T-helper 17 cell (primary cell): ENCODE measurements around the gene LEMD2. TPM values are rescaled to one million over a fixed set of nuclear protein-coding genes. Genes with fewer than 3 reads are reported as not detected.

Source experiments
- ATAC-seq: fragments of 150-1000 bp; cut with Tn5 transposase; 2 replicates; pipeline ENCODE4 v1.10.0; 2021; ENCODE audit warnings: mild to moderate bottlenecking, moderate library complexity
- DNase-seq, 3 donors: peaks; one replicate each; pipeline versions ENCODE4 v3.0.0 to v3.0.0-alpha.2; 2020 to 2021
- H3K9me3 ChIP-seq: one replicate; pipeline ENCODE4 v1.7.0; 2013; ENCODE audit warnings: low read length, mild to moderate bottlenecking; ENCODE audit not compliant: control insufficient read depth, poor library complexity, severe bottlenecking
- H3K27ac Mint-ChIP-seq: one replicate; pipeline ENCODE4 v1.8.0; 2022; ENCODE audit warnings: mild to moderate bottlenecking, moderate library complexity, mixed read lengths
- H3K27me3 Mint-ChIP-seq: one replicate; pipeline ENCODE4 v1.8.0; 2022; ENCODE audit warnings: mixed read lengths
- H3K36me3 Mint-ChIP-seq: one replicate; pipeline ENCODE4 v1.8.0; 2022; ENCODE audit warnings: low read depth, mixed read lengths
- H3K4me1 Mint-ChIP-seq: one replicate; pipeline ENCODE4 v1.8.0; 2022; ENCODE audit warnings: mild to moderate bottlenecking, mixed read lengths
- H3K4me3 Mint-ChIP-seq: one replicate; pipeline ENCODE4 v1.8.0; 2022; ENCODE audit warnings: mild to moderate bottlenecking, moderate library complexity, mixed read lengths
- total RNA-seq, 4 donors: library from RNA in 2 of 4; stranded (reverse) in 2 of 4; gene quantifications; one replicate each; pipeline ENCODE4 v1.2.3 and lab custom pipeline; 2022 to 2026

The LEMD2 gene
- total RNA-seq, 2 donors from 2014 or later = 101 to 120 TPM

DNA sequence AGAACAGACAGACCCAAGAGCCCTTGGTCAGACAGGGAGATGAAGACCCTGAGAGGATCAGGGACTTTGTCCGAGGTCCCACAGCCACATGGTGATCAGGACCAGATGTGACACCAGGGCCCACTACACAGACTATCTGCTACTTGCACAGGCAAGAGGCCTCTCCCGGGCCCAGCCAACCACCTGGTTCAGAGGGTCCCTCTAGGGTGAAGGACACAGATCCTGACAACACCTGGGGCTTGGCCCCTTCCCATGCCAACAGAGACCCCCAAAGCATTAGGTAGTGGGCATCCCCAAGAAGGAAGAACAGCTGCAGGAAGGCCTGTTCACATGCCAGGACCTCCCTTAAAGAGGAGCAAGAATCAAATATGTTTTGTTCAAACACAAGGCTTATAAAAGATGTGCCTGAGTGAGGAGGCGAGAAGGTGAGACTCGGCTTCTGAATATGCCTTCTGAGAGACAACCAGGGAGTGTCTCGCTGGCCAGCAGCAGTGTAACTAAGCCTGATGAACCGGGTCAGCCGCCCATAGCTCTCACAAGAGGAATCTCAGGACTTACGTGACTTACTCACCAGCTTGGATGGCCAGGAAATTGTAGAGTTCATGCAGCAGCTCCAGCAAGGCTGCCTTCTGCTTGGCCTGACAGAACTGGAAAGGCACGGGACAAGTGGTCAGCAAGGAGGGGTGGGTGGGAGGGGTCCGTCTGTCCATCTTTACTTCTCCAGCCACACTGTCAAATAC lies 5.0 kb downstream of the LEMD2 start:
- H3K36me3 Mint-ChIP-seq = peaks cover 11% of the 10 kb centered on the region
- no peak for DNase-seq
- H3K9me3 ChIP-seq = no peaks in the 10 kb centered on the region
- ATAC-seq = no peak
- H3K4me3 Mint-ChIP-seq = peak overlapping the region; percentile 57
- H3K27ac Mint-ChIP-seq = no peak overlapping the region
- H3K27me3 Mint-ChIP-seq = no peaks in the 10 kb centered on the region
- H3K4me1 Mint-ChIP-seq = peaks cover 40% of the 10 kb centered on the region

GRCh38 chr6:33782561-33782960 lies 6.4 kb downstream of the LEMD2 start:
- peaks cover 8% of the 10 kb centered on the region for H3K36me3 Mint-ChIP-seq

DNA sequence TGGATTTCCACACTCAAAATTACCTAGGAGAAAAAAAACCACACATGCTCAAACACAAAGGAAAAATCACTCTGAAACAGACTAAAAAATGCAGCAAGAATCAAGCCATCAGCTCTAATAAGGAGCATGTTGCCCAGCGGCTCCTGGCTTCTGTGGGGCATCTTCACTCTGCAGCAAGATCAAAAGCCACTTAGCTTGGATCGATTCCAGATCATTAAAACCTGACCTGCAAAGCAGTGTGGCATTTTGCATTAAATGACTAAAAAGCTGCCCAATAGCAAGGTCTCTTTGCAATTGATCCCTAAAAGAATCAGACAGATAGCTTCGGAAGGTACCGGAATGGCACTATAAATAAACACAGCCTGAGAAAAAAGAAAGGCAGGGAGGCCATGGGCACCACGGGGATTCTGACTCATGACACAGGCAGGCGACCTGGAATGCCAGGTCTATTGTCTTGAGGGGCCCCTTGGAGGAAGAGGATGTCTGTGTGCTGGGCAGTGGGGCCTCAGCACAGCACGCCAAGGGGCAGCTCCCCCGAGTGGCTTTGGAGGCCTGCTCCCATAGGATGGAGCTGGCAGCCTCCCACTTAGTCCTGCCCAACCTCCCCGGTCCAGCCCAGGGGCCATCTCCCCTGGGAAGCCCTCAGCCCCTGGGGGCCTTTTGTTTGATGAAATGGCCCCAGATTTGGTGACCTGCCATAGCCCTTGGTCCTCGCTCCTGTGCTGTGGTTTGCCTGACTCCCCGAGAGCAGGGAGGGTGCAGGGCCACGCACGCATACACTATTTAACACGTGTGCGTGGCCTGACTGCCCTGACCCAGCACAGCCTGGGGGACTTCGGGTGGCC lies 7.6 kb downstream of the LEMD2 start:
- H3K36me3 Mint-ChIP-seq = peaks cover 8% of the 10 kb centered on the region
- DNase-seq (no peak), ATAC-seq (no peak)
- H3K9me3 ChIP-seq = no peaks in the 10 kb centered on the region
- no peaks in the 10 kb centered on the region for H3K27me3 Mint-ChIP-seq
- peaks cover 24% of the 10 kb centered on the region for H3K4me1 Mint-ChIP-seq
- H3K4me3 Mint-ChIP-seq = no peak overlapping the region
- peak overlapping the region; percentile 89 for H3K27ac Mint-ChIP-seq

More at GRCh38 chr6:33782561-33782960, 6.4 kb downstream of the LEMD2 start:
- H3K4me1 Mint-ChIP-seq = peaks cover 35% of the 10 kb centered on the region
- H3K4me3 Mint-ChIP-seq = no peak overlapping the region
- no peaks in the 10 kb centered on the region for H3K27me3 Mint-ChIP-seq
- H3K27ac Mint-ChIP-seq = peak overlapping the region; percentile 89
- ATAC-seq (no peak), DNase-seq (no peak)
- no peaks in the 10 kb centered on the region for H3K9me3 ChIP-seq

DNA sequence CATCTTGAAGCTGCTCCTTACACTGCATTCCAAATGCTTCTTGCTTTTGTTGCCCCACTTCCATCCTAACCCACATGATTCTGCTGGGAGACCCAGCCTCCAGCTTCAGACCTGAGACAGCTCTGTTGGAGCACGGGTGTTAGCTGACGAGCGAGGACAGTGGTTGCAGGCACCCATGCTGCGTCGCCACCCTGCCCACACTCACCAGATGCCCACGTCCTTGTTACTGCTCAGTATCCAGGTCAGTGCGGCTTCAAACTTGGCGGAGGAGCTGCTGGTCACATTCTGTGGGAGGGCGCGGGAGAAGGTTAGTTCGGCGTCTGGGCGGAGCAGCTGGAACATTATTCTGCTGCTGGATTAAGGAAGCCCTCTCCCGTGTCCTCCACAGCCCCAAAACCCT lies 9.0 kb downstream of the LEMD2 start:
- H3K36me3 Mint-ChIP-seq = peaks cover 8% of the 10 kb centered on the region
- ATAC-seq (no peak), DNase-seq (no peak)
- H3K9me3 ChIP-seq = no peaks in the 10 kb centered on the region
- no peak overlapping the region for H3K4me3 Mint-ChIP-seq
- no peaks in the 10 kb centered on the region for H3K27me3 Mint-ChIP-seq
- peaks cover 13% of the 10 kb centered on the region for H3K4me1 Mint-ChIP-seq
- no peak overlapping the region for H3K27ac Mint-ChIP-seq

DNA sequence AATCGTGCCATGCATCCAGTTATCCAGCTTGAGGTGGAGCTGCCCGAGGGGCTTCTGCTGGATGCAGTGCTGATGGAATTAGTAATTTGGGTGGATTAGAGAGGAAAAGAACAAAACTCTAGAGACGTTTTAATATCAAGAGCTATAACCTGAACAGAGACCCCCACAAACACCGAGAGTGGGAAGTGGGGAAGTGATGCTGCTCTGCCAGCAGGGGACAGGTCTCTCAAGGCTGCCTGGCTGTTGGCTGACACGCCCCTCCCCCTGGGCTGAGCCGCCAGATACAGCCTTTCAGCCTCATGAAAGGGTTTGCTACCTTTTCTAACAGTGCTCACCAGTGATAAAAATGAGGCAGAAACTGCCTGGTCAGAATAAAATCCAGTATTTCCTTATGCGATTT lies 9.6 kb downstream of the LEMD2 start:
- no peak for ATAC-seq
- DNase-seq = no peak
- H3K9me3 ChIP-seq = no peaks in the 10 kb centered on the region
- peaks cover 9% of the 10 kb centered on the region for H3K4me1 Mint-ChIP-seq
- no peak overlapping the region for H3K4me3 Mint-ChIP-seq
- no peaks in the 10 kb centered on the region for H3K27me3 Mint-ChIP-seq
- H3K36me3 Mint-ChIP-seq = peaks cover 8% of the 10 kb centered on the region
- H3K27ac Mint-ChIP-seq = no peak overlapping the region

DNA sequence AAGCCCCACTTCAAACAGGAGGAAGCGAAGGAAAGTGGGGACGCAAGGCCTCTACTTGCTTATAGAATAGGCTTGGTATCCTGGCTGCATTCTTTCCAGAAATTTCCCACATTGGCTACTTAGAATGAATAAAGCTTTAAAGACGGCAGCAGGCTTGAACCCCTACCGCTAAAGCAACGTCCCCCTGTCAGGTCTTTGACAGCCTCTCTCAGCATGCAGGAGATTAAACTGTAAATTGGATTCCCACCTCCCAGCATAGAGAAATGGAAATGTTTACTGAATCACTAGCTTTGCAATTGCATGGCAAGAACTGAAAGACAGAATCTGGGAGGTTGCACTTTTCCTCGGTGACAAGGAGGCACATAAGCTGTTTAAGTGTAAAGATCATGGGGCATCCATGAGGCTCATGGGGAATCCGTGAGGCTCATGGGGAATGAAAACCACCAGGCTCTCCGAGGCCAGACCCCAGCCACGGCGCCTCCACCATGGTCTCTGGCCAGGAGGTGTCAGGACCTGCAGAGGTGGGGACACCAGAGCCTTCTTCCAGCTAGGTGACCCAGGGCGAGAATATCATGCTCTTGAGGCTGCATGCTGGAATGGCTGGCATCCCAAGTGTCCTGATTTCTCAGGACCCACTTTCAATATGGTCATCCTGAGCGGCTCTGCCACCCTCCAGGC lies 10.3 kb downstream of the LEMD2 start:
- Mint-ChIP-seq H3K4me1 (peaks cover 9% of the 10 kb centered on the region), H3K4me3 (no peak overlapping the region), H3K27ac (no peak overlapping the region), H3K27me3 (no peaks in the 10 kb centered on the region), H3K36me3 (peaks cover 8% of the 10 kb centered on the region)
- DNase-seq = no peak
- no peaks in the 10 kb centered on the region for H3K9me3 ChIP-seq
- no peak for ATAC-seq

DNA sequence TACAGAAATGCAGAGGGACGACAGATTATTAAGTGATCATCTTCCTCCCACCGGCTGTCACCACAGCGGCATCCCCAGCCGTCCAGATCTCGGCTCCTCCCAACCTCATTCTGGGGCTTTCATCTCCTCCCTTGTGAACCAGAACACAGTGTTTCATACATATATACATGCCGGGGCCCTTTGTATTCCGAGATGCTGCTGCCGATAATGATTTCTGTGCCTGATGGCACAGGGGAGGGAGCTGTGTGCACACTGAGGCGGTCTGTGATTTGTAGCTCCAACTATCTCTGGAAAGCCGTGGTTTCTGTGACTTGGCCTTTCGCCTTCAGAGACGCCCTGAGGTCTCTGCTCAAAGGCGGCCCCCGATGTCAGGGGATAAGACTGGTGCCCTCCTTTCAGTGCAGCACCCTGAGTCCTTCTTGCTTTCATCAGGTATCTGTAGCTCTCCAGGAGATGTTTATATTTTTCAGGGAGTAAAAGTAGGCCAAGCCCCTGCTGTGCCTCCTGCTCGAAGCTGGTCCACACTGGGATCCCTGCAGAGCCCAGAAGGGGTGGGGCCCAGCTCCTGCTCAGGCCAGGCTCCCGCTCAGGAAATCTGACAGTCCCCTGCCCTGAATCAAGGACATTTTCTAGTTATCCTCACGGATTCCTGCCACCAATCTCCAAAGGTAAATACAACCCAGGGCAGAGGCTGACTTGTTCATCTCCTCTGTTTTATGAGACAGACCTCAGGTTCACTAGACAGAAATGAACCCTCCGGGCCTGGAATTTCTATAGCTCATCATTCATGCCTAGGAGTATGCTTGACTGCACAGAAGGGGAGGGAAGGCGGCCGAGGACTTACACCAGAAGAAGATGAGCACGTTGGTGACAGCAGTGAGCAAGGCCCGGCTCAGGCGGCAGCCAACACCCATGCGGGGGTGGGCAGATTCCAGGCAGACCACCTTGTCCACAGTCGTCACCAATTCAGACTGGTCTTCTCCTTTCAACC lies 11.2 kb downstream of the LEMD2 start:
- ATAC-seq = no peak
- Mint-ChIP-seq H3K4me3 (no peak overlapping the region), H3K36me3 (peaks cover 8% of the 10 kb centered on the region), H3K27ac (no peak overlapping the region), H3K4me1 (peaks cover 11% of the 10 kb centered on the region), H3K27me3 (no peaks in the 10 kb centered on the region)
- no peaks in the 10 kb centered on the region for H3K9me3 ChIP-seq
- no peak for DNase-seq

DNA sequence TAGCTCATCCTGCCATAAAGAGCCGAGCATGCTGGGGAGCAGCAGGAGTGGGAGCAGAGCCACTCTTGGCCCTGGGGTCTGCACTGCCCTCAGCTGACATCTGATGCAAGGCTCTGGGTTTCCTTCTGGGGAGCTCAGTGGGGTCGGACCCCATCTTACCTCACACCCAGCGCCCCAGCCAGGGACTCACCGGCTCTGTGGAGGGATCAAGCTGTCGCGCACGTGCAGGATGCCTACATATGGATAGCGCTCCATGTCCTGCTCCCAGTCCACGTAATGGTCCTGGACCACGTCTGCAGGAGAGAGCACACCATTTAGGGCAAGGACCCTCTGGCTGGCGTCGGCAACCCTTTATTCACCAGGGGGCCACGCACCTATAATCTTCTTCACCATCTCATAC lies 12.2 kb downstream of the LEMD2 start:
- Mint-ChIP-seq H3K27ac (no peak overlapping the region), H3K4me3 (no peak overlapping the region), H3K27me3 (no peaks in the 10 kb centered on the region), H3K4me1 (peaks cover 4% of the 10 kb centered on the region), H3K36me3 (peaks cover 2% of the 10 kb centered on the region)
- ATAC-seq (no peak), DNase-seq (no peak)
- H3K9me3 ChIP-seq = no peaks in the 10 kb centered on the region

DNA sequence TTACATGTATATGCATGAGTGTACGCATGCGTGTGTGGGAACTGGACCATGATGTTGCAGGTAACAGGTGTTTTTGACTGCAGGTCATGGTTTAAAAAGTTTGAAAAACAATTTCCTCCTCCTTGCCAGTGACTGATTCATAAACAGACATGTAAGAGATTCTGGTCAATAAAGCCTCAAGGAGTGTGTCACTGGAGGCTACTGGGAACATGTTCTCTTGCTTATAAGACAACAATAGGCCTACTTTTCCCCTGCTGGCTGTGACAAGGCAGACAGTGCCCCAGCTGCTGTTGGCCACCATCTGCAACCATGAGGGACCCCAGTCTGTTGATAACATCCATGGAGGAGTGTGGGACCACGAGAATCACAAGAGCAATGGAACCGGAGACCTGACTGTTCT lies 12.7 kb downstream of the LEMD2 start:
- H3K4me3 Mint-ChIP-seq = no peak overlapping the region
- no peak overlapping the region for H3K27ac Mint-ChIP-seq
- no peak for DNase-seq
- no peaks in the 10 kb centered on the region for H3K9me3 ChIP-seq
- H3K27me3 Mint-ChIP-seq = no peaks in the 10 kb centered on the region
- H3K4me1 Mint-ChIP-seq = peaks cover 6% of the 10 kb centered on the region
- H3K36me3 Mint-ChIP-seq = peaks cover 2% of the 10 kb centered on the region
- ATAC-seq = no peak

DNA sequence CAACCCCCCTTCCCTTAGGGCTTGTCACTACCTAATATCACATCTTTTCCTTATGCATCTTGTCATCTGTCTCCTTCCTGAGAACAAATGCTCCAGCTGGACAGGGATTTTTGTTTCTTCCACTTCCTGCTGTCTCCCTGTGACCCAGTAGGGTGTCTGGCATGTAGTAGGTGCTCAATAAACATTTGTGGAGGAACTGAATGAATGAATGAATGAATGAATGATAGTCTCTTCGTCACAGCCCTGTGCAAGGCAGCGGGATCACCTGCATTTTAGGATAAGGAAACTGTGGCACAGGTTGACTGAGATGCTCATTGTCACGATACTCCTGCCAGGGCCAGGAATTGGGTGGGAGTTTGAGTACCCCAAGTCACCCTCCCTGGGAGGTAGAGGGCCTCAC lies 14.2 kb downstream of the LEMD2 start:
- Mint-ChIP-seq H3K36me3 (peaks cover 2% of the 10 kb centered on the region), H3K4me3 (no peak overlapping the region), H3K27me3 (no peaks in the 10 kb centered on the region), H3K27ac (peak overlapping the region; percentile 74), H3K4me1 (peaks cover 7% of the 10 kb centered on the region)
- DNase-seq (no peak), ATAC-seq (no peak)
- H3K9me3 ChIP-seq = no peaks in the 10 kb centered on the region

DNA sequence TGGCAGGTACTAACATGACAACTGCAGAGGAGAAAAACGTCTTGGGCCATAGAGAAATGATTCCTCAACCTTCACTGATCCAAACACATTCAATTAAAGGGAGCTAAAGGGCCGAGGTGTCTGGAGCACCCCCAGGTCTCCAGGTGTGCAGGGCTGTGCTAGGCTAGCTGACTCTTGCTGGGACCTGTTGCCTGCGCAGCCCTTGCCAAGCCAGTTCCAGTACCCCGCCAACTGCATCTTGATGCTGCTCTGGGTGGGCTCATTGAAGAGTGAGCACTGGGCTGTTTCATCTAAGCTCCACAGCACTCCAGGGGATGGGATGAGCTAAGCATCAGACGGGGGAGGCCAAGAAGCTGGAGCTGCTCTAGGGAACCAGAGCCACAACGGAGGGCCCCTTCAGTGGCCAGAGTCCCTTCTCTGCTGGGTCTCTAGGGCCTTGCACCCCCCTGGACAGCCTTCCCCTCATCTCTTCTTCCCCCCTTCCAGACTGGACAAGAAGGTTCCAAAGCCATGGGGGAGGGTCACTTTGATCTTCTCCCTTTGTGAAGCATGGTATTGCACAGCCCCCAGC lies 15.9 kb downstream of the LEMD2 start:
- Mint-ChIP-seq H3K27ac (no peak overlapping the region), H3K4me1 (peaks cover 10% of the 10 kb centered on the region), H3K4me3 (no peak overlapping the region), H3K36me3 (peaks cover 2% of the 10 kb centered on the region), H3K27me3 (peaks cover 5% of the 10 kb centered on the region)
- DNase-seq = no peak
- no peaks in the 10 kb centered on the region for H3K9me3 ChIP-seq
- no peak for ATAC-seq

DNA sequence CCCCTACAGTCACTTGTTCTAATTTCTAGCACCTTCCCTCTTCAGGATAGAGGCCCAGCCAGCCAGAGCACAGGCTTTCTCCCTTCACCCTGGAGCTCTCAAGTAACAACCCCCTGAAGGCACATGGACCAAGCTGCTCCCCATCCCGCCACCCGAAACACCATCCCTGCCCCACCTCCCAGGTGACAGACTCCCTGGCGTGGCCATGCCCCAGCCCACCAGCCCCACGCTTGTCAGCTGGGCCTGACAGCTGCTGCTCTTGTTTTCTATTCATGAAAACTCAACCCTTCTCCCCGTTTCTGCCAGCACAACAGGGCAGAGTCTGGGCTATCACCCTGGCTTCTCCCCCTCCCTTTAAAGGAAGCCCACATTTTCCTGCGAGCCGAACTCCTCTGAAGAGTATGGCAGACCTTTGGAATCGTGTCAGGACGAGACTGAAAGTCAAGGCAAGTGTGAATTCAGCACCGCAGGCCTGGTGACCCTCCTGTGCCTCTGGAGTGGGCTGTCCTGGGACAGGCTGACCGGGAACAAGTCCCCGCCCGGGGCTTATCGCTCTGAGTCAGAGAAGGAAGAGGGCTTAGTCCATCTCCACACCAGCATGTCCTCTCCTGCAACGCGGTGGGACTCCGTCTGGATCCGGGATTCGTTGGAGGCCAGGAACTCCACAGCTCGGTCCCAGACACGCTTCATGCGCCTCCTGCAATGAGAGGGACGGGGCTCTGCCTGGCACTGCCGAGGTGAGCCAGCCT lies 16.7 kb downstream of the LEMD2 start:
- Mint-ChIP-seq H3K36me3 (peaks cover 2% of the 10 kb centered on the region), H3K4me3 (no peak overlapping the region), H3K27ac (peak overlapping the region; percentile 47), H3K27me3 (peaks cover 5% of the 10 kb centered on the region), H3K4me1 (peaks cover 10% of the 10 kb centered on the region)
- no peaks in the 10 kb centered on the region for H3K9me3 ChIP-seq
- ATAC-seq (peak; percentile 16), DNase-seq (no peak)
